Measurements from ENCODE around the gene HOXB8.

The HOXB8 gene

GRCh38 chr17:48637323-48638260 is 22.5 kb upstream of the HOXB8 start:
- DNase-seq: no peak

- DNase-seq: peak; percentile 26
These were observed 21.3 kb upstream of the HOXB8 start for GRCh38 chr17:48636177-48637018.

- DNase-seq: no peak
These were observed 19.6 kb upstream of the HOXB8 start for GRCh38 chr17:48634493-48635208.

- DNase-seq: no peak
These were observed 18.2 kb upstream of the HOXB8 start for GRCh38 chr17:48633266-48633677.

- no peak for DNase-seq
These were observed 17.6 kb upstream of the HOXB8 start for GRCh38 chr17:48632579-48633265.

GRCh38 chr17:48631693-48632578 is 16.8 kb upstream of the HOXB8 start:
- DNase-seq: no peak

GRCh38 chr17:48630925-48631692 is 16.0 kb upstream of the HOXB8 start:
- DNase-seq: no peak

GRCh38 chr17:48630009-48630924 is 15.2 kb upstream of the HOXB8 start:
- DNase-seq: no peak

- no peak for DNase-seq
These were observed 14.3 kb upstream of the HOXB8 start for GRCh38 chr17:48629411-48629759.

- DNase-seq: no peak
These were observed 13.7 kb upstream of the HOXB8 start for GRCh38 chr17:48628649-48629410.

- DNase-seq: no peak
These were observed 12.8 kb upstream of the HOXB8 start for GRCh38 chr17:48627623-48628521.

- no peak for DNase-seq
These were observed 12.1 kb upstream of the HOXB8 start for GRCh38 chr17:48627118-48627597.

- peak; percentile 80 for DNase-seq
These were observed 11.4 kb upstream of the HOXB8 start, which contains the start of gene HOXB9 for GRCh38 chr17:48626245-48627117. TSS of gene HOXB9 (minus strand) at chr17:48626358. CDS start at chr17:48626269, 89 bp downstream.

GRCh38 chr17:48625495-48626244 is 10.6 kb upstream of the HOXB8 start:
- DNase-seq: no peak

Data from SHP77 treated with DMSO at 0.1 percent for 48 hours (cell line).